NCI-H2196 treated with DMSO at 0.1 percent for 48 hours (cell line): Measurements from ENCODE around the gene SUCO.

Experiments
- DNase-seq: peaks from one replicate; lab custom pipeline; 2025; ENCODE audit not compliant: unreplicated experiment; lab: John Stamatoyannopoulos, UW

SUCO gene

GRCh38 chr1:172646653-172647052, 113.7 kb downstream of the SUCO start:
- DNase-seq: no peak

DNA sequence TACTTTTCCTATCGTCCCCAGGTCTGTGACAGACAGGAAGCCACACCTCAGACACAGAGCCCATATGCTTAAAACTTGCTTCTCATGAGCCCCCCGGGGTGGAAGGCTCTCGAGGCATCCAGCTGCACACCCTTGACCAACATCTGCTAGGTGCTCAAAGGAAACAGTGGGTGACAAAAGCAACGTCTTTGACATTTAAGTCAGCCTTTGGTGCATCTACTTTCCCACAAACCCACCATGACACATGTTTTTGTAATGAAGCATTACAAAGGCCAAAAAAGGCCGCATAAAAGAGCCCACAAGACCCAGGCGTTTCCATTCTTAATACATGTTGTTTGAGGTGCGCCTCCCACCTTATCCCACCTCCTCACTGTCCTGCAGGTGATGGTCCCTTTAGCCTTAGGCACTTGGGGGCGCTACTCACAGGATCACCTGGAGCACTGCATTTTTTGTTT, 114.2 kb downstream of the SUCO start:
- DNase-seq: no peak

GRCh38 chr1:172647987-172648386, 115.0 kb downstream of the SUCO start:
- no peak for DNase-seq

- no peak for DNase-seq
Observed at GRCh38 chr1:172650474-172651193, 117.7 kb downstream of the SUCO start.

DNA sequence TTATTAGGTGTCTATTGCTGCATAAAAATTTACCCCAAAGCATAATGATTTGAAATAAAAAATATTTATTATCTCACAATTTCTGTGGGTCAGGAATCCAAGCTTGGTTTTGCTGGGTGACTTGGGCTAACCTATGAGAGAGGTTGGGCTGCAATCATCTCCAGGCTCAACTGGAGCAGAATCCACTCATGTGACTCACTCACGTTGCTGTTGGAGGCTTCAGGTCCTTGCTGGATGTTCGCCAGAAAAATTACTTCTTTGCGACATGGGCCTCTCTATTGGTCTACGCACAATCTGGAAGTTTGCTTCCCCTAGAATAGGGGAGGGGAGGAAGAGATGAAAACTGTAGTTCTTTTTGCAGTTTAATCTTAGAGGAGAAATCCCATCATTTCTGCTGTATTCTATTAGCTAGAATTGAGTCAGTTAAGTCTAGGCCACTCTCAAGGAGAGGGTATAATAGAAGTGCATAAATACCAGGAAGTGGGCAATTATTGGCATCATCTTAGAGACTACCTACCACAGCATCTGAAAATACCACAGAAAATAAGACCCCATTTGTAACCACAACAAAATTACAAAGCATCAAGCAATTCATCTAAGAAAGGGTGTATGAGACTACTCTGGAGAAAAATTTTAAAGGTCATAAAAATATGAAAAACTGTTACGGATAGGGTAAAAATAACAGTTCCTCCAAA, 120.2 kb downstream of the SUCO start:
- DNase-seq: no peak

GRCh38 chr1:172654535-172654934, 121.6 kb downstream of the SUCO start:
- no peak for DNase-seq

DNA sequence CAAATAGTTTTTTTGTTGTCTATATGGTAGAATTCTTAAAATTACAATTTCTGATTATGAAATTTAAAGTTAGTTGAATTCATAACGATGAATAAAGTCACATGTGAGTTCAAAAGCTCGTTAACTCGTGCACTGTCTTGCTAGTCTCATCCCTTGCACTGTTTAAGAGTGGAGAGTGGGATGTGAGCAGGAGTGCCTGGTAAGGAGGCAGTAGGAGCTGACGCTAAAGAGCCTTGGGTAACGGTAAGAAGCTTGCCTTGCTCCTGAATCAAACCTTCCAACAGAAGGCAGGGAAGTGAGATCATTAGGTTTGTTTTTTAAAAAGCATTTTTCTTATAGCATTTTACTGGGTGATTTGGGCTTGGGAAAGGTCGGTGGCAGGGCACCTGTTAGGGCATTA, 123.6 kb downstream of the SUCO start:
- DNase-seq: no peak

DNA sequence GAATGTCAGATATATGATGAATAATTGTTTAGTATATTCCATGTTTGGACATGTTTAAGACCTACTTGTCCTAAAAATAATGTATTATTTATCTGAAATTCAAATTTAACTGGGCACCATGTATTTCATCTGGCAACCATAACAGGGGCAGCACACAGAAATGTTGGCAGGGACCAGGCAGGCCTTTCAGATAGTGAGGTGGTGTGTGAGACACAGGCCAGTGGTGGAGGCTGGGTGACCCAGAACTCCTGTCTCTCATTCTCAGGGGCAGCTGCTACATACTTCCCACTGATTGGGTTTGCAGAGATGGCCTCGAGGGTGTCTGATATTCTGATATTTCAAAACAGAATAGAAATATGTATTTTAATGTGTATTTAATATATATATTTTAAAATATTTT, 124.6 kb downstream of the SUCO start:
- no peak for DNase-seq

GRCh38 chr1:172658871-172659453, 126.0 kb downstream of the SUCO start, which contains the start of gene FASLG:
Gene FASLG (plus strand): TSS chr1:172659103. CDS start chr1:172659202, 99 bp downstream.
- no peak for DNase-seq

DNA sequence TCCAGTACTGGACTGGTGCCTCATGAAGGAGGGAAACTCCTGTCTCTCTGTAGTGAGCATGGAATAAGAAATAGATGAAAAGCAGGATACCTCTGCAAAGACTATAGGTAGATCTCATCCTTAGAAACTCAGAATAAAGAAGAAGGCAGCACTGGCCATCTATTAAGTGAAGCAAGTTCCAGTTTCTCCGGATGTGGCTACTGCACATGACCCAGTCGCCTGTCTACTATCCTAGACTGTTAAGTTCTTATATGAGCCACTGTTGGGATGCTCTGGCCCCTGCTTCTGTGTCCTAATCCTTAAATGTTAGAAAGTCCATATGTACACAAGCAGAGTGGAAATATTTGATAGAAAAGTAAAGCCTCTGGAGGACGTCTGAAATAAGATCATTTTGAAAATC, 128.2 kb downstream of the SUCO start:
- DNase-seq: no peak
